Endothelial cell of umbilical vein (primary cell): ENCODE data around the gene TARP.

Experiments used
- BruUV-seq: library from RNA; stranded (reverse); fragments of 400-500 nt; replicated peaks from 2 replicates; lab custom pipeline; 2021; lab: Mats Ljungman, UMichigan
- CTCF ChIA-PET: fragments of 300-600, 350-600 bp; sonication (Branson Sonifier 250); formaldehyde crosslinking; loops from one replicate; lab custom pipeline; 2021; ENCODE audit warnings: antibody characterized with exemption, inconsistent platforms; lab: Charles Lee
- POLR2A ChIA-PET: fragments of 300-600, 350-600 bp; sonication (Branson Sonifier 250); formaldehyde crosslinking; loops from one replicate; lab custom pipeline; 2021; ENCODE audit warnings: antibody characterized with exemption, inconsistent platforms; lab: Charles Lee
- DNase-seq: peaks from one replicate; pipeline ENCODE4 v3.0.0-alpha.2; 2011; ENCODE audit warnings: low read depth, low spot score
- FAIRE-seq: peaks from 2 replicates; lab custom pipeline; 2011; peaks lifted over from hg19 to GRCh38; lab: Jason Lieb, UNC
- H2AFZ ChIP-seq: 2 replicates; pipeline ENCODE4 v1.6.0; 2012; ENCODE audit warnings: low read depth, low read length, control low read depth, inconsistent platforms
- H3K27ac ChIP-seq: 2 replicates; pipeline ENCODE4 v1.5.1; 2011; ENCODE audit warnings: low read depth, mild to moderate bottlenecking, control low read depth, low read length, moderate library complexity; ENCODE audit not compliant: insufficient read depth
- H3K27me3 ChIP-seq, 2 experiments: 2 replicates each; pipeline versions ENCODE4 v1.6.0 to v1.6.1; 2011; ENCODE audit warnings: low read length in 2 of 2, mixed read lengths in 1 of 2; ENCODE audit not compliant: control insufficient read depth in 2 of 2, insufficient read depth in 2 of 2
- H3K36me3 ChIP-seq, 2 experiments: 2 replicates in 1 of 2; 3 replicates in 1 of 2; pipeline ENCODE4 v1.5.1; 2011; ENCODE audit warnings: low read length in 2 of 2, mild to moderate bottlenecking in 1 of 2, moderate library complexity in 1 of 2; ENCODE audit not compliant: control insufficient read depth in 2 of 2, insufficient read depth in 2 of 2; ENCODE audit errors: extremely low read depth in 1 of 2
- H3K4me1 ChIP-seq: 3 replicates; pipeline ENCODE4 v1.5.1; 2011; ENCODE audit warnings: mild to moderate bottlenecking, low read length; ENCODE audit not compliant: control insufficient read depth, insufficient read depth; ENCODE audit errors: extremely low read depth
- H3K4me2 ChIP-seq: 2 replicates; pipeline ENCODE4 v1.6.1; 2011; ENCODE audit warnings: low read length, control low read depth, mixed read lengths; ENCODE audit not compliant: insufficient read depth
- H3K4me3 ChIP-seq, 3 experiments: fragments of 200-600 bp in 1 of 3; sonication (generic), shearing (Covaris generic) in 1 of 3; replicated peaks in 1 of 3; 2 replicates each; pipeline ENCODE4 v1.5.1; 2011 to 2016; ENCODE audit warnings: control low read depth in 3 of 3, low read length in 3 of 3, mild to moderate bottlenecking in 2 of 3, inconsistent platforms in 1 of 3, low read depth in 1 of 3, moderate library complexity in 1 of 3; ENCODE audit not compliant: insufficient read depth in 1 of 3
- H3K79me2 ChIP-seq: 2 replicates; pipeline ENCODE4 v1.6.0; 2012; ENCODE audit warnings: low read length, inconsistent platforms; ENCODE audit not compliant: control insufficient read depth, insufficient read depth
- H3K9ac ChIP-seq: replicated peaks from 2 replicates; pipeline ENCODE3; 2011; ENCODE audit warnings: low read length, control low read depth; ENCODE audit not compliant: insufficient read depth; ENCODE audit errors: extremely low read depth
- H3K9me1 ChIP-seq: replicated peaks from 3 replicates; pipeline ENCODE4 v1.6.0; 2011; ENCODE audit warnings: mild to moderate bottlenecking, low read length; ENCODE audit not compliant: control insufficient read depth, insufficient read depth; ENCODE audit errors: extremely low read depth
- H3K9me3 ChIP-seq: replicated peaks from 2 replicates; pipeline ENCODE4 v1.5.1; 2012; ENCODE audit warnings: low read length, inconsistent platforms; ENCODE audit not compliant: control insufficient read depth, insufficient read depth
- H4K20me1 ChIP-seq: replicated peaks from 2 replicates; pipeline ENCODE3; 2011; ENCODE audit warnings: mild to moderate bottlenecking, low read length; ENCODE audit not compliant: control insufficient read depth, insufficient read depth; ENCODE audit errors: extremely low read depth
- CTCF ChIP-seq, 2 donors: IDR thresholded peaks; 1 replicate in 1 of 2; 2 replicates in 1 of 2; pipeline ENCODE4 v1.5.1; 2011; ENCODE audit warnings: low read length in 2 of 2, mild to moderate bottlenecking in 2 of 2, moderate library complexity in 2 of 2, control low read depth in 1 of 2, inconsistent platforms in 1 of 2, low read depth in 1 of 2; ENCODE audit not compliant: insufficient read depth in 1 of 2; ENCODE audit errors: extremely low read depth in 1 of 2
- EZH2 ChIP-seq: IDR thresholded peaks from 2 replicates; pipeline ENCODE4 v1.6.1; 2012; ENCODE audit warnings: borderline replicate concordance, low read depth, mild to moderate bottlenecking, moderate library complexity, low read length, inconsistent platforms; ENCODE audit not compliant: severe bottlenecking
- FOS ChIP-seq: IDR thresholded peaks from 2 replicates; pipeline ENCODE4 v1.6.1; 2011; ENCODE audit warnings: mild to moderate bottlenecking, low read length, moderate library complexity, borderline replicate concordance; ENCODE audit not compliant: insufficient read depth
- GATA2 ChIP-seq: IDR thresholded peaks from 2 replicates; pipeline ENCODE4 v1.7.0; 2011; ENCODE audit warnings: low read depth, mild to moderate bottlenecking, moderate library complexity, mixed read lengths, low read length; ENCODE audit not compliant: insufficient read length, insufficient read depth
- JUN ChIP-seq: IDR thresholded peaks from 2 replicates; pipeline ENCODE4 v1.6.1; 2011; ENCODE audit warnings: borderline replicate concordance, low read depth; ENCODE audit not compliant: insufficient read length, insufficient read depth
- MYC ChIP-seq: IDR thresholded peaks from one replicate; pipeline ENCODE4 v1.6.1; 2011; ENCODE audit warnings: mild to moderate bottlenecking, low read depth, low read length
- POLR2A ChIP-seq: IDR thresholded peaks from 2 replicates; pipeline ENCODE4 v1.6.1; 2012; ENCODE audit warnings: low read depth, mild to moderate bottlenecking, control low read depth, low read length
- POLR2AphosphoS5 ChIP-seq: IDR thresholded peaks from 2 replicates; pipeline ENCODE4 v1.6.1; 2012; ENCODE audit warnings: low read depth, mild to moderate bottlenecking, control low read depth, low read length, moderate library complexity; ENCODE audit not compliant: insufficient read depth
- dilution Hi-C: fragments of 300-500 bp; cut with MboI; formaldehyde crosslinking; loops from one replicate; pipeline ENCODE4 v1.15.0; 2019; ENCODE audit warnings: low sequenced_read_pairs; ENCODE audit not compliant: extremely low pct_ligation_motif_present
- intact Hi-C: fragments of 100-400 bp; cut with micrococcal nuclease; formaldehyde crosslinking; loops from one replicate; pipeline ENCODE4 v1.10.0; 2022
- TF ChIP-seq, protein P1 (sequence below): IDR thresholded peaks from 2 replicates; pipeline ENCODE4 v1.6.1; 2011; ENCODE audit not compliant: insufficient read depth, insufficient read length

The TARP gene

GRCh38 chr7:38294926-38295325 lies 21.5 kb upstream of the TARP start:
- CTCF ChIA-PET: no interaction called here
- Histone ChIP-seq H3K27ac (no peak overlapping the region), H3K79me2 (no peaks in the 10 kb centered on the region), H3K9me1 (no peaks in the 10 kb centered on the region), H3K9me3 (no peaks in the 10 kb centered on the region), H2AFZ (no peak overlapping the region), H3K4me1 (no peaks in the 10 kb centered on the region), H3K9ac (no peak overlapping the region), H3K27me3 (peaks cover 4 to 5% of the 10 kb centered on the region in 2 experiments), H4K20me1 (no peaks in the 10 kb centered on the region), H3K4me2 (no peak overlapping the region), H3K4me3 (no peak overlapping the region), H3K36me3 (no peaks in the 10 kb centered on the region)
- intact Hi-C loops (no loop called here), dilution Hi-C loops (no loop called here)
- no peak for TF ChIP-seq MYC
- TF ChIP-seq GATA2: no peak
- no peak for TF ChIP-seq FOS
- no peak for TF ChIP-seq JUN
- no peak for TF ChIP-seq POLR2AphosphoS5
- TF ChIP-seq POLR2A: no peak
- TF ChIP-seq CTCF (IDR thresholded peaks at IDR 0.05; ENCODE audit: extremely low read depth in 1 of 2, insufficient read depth in 1 of 2, low read depth in 1 of 2, low read length in 2 of 2): no peak
- TF ChIP-seq EZH2: no peak
- TF ChIP-seq, protein P1, sequence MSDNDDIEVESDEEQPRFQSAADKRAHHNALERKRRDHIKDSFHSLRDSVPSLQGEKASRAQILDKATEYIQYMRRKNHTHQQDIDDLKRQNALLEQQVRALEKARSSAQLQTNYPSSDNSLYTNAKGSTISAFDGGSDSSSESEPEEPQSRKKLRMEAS: no peak
- POLR2A ChIA-PET: no interaction called here
- DNase-seq (no peak), FAIRE-seq (no peak)
- BruUV-seq: no TSS peak
